ENCODE data around the gene SPTSSA.

Gene SPTSSA

GRCh38 chr14:34461334-34462131 lies 507 bp downstream of the SPTSSA start (continued):
- TF ChIP-seq ZNF184 (tag by site-specific recombination; IDR thresholded peaks at IDR 0.05), result 0 out of 2 replicates have a peak, but pooled peaks have one; percentile 11
- no peak for TF ChIP-seq ZNF157 (tag by site-specific recombination; IDR thresholded peaks at IDR 0.05)
- TF ChIP-seq GLIS2 (tag by site-specific recombination; IDR thresholded peaks at IDR 0.05), result no peak
- no peak for TF ChIP-seq ZBTB10 (tag by site-specific recombination; IDR thresholded peaks at IDR 0.05)
- no peak for TF ChIP-seq ZNF518A (tag by site-specific recombination; conservative IDR thresholded peaks at IDR 0.05; ENCODE audit: low read depth)
- no peak for TF ChIP-seq OVOL3 (tag by site-specific recombination; IDR thresholded peaks at IDR 0.05)
- TF ChIP-seq ZNF366 (tag by site-specific recombination; conservative IDR thresholded peaks at IDR 0.05), result no peak
- TF ChIP-seq ZNF571 (tag by site-specific recombination; IDR thresholded peaks at IDR 0.05), result no peak
- no peak for TF ChIP-seq KLF7 (tag by site-specific recombination; IDR thresholded peaks at IDR 0.05; ENCODE audit: borderline replicate concordance)
- TF ChIP-seq ZBTB20 (tag by site-specific recombination; IDR thresholded peaks at IDR 0.05), result peak; percentile 35; the same call in 1 of the 2 replicates
- TF ChIP-seq ZBTB44 (tag by site-specific recombination; IDR thresholded peaks at IDR 0.05), result no peak
- TF ChIP-seq ZNF175 (tag by site-specific recombination; IDR thresholded peaks at IDR 0.05), result no peak
- peak; percentile 92 for TF ChIP-seq PRDM10 (tag by site-specific recombination; IDR thresholded peaks at IDR 0.05)
- no peak for TF ChIP-seq ZNF510 (tag by site-specific recombination; IDR thresholded peaks at IDR 0.05; ENCODE audit: insufficient replicate concordance)
- TF ChIP-seq ZNF585B (tag by site-specific recombination; IDR thresholded peaks at IDR 0.05), result no peak
- TF ChIP-seq ZNF324 (tag by site-specific recombination; IDR thresholded peaks at IDR 0.05), result no peak
- no peak for TF ChIP-seq ZBTB6 (tag by site-specific recombination; IDR thresholded peaks at IDR 0.05)
- no peak for TF ChIP-seq TSHZ1 (tag by site-specific recombination; IDR thresholded peaks at IDR 0.05; ENCODE audit: borderline replicate concordance)
- TF ChIP-seq KLF8 (tag by site-specific recombination; IDR thresholded peaks at IDR 0.05), result no peak
- no peak for TF ChIP-seq ZNF211 (tag by site-specific recombination; IDR thresholded peaks at IDR 0.05; ENCODE audit: low read depth)
- TF ChIP-seq ZSCAN16 (tag by site-specific recombination; IDR thresholded peaks at IDR 0.05), result no peak

All from HEK293 (cell line).